ENCODE data around the gene CDH11. TPM values are rescaled to one million over a fixed set of nuclear protein-coding genes. Genes with fewer than 3 reads are reported as not detected.

Gene CDH11
- total and polyA plus RNA-seq, 2 experiments from 2014 or later = 3.5 to 19.6 TPM

DNA sequence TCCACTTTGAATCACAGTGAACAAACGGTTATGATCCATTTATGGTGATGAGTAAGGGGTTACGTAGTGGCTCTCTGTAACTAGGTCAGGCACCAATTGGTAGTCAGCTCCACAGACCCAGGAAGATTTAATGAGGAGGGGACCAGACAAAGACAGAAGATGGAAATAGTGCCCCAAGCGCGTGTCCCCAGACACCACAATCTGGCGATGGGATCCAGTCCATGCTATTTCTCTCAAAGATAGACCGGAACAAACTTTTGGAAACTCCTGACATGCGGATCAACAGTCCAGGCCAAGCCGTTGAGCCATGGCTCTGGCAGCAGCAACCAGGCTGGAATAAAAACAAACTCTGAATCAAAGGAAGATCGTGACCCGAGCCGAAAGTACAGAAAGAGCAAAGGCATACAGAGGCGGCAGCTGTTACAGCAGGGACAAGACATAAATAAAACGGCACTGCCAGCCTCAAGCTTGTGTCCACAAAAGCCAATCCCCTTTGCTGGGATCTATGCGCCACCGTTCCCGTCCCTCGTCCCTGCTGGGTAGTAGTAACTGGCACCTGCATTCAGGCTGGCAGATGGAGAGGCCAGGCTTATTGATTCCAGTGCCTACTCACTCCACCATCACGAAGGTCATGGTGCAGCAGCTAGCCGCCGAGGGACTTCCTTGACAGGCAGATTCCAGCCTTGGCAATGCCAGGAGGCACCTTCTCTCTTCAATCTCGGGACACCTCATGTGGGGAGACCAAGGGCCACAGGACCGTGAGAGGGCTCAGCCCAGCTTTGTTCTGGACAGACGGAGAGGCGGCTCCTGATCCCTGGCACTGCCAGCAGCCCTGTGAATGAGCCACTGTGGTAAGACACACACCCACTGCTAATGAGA lies 50.2 kb downstream of the CDH11 start (continued):
- no peak for TF ChIP-seq ZNF114 (CRISPR knock-in tag; IDR thresholded peaks at IDR 0.05)
- no peak for TF ChIP-seq STAT1 (IDR thresholded peaks at IDR 0.05; ENCODE audit: unreplicated experiment)

DNA sequence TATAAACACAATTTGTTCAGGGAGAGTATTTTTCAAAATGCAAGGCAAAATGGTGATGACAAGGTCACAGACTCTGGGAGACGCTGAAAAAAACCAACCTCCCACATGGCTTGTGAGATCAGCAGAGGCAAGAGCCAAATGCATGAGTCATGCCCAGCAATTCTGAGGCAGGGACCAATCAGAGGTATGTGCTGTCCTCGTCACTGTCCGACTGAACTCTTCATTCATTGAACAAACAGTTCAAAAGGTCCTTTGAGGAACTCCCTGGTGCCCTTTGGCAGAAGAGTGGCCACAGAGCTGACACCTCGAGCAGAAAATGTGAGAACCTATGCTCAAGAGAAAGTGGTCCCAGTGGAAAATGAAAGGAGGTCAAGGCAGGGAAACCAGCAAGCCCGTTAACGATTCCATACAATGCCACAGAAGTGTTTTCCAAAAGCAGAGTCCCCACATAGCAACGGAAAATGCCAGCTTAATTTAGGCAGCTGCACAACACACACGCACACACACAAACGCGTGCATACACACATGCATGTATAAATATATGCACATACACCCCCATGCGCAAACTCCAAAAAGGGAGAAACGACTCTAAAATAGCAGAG lies 50.9 kb downstream of the CDH11 start:
- DNase-seq (ENCODE audit: low spot score) (peak; percentile 13), ATAC-seq (no peak)
- Mint-ChIP-seq H3K4me1 (peaks cover 13% of the 10 kb centered on the region; the same call in 2 of the 3 replicates), H3K4me3 (no peak overlapping the region), H3K36me3 (ENCODE audit: low read depth) (no peaks in the 10 kb centered on the region), H3K9me3 (no peaks in the 10 kb centered on the region; the same call in 2 of the 3 replicates), H3K27ac (peak overlapping the region; percentile 84), H3K27me3 (ENCODE audit: insufficient read depth, low read depth, poor library complexity) (no peaks in the 10 kb centered on the region)
- Histone ChIP-seq H3K27ac (ENCODE audit: low read depth) (no peak overlapping the region), H3K4me1 (ENCODE audit: insufficient read depth) (0 out of 2 replicates have a peak, but pooled peaks cover 5% of the 10 kb centered on the region), H3K4me2 (no peak overlapping the region), H4K20me1 (replicated peaks; ENCODE audit: insufficient read depth) (no peaks in the 10 kb centered on the region), H3K9me2 (ENCODE audit: insufficient read depth) (no peaks in the 10 kb centered on the region), H3K27me3 (ENCODE audit: insufficient read depth) (no peaks in the 10 kb centered on the region), H2AFZ (no peak overlapping the region), H3K4me3 (no peak overlapping the region), H3K79me2 (replicated peaks; ENCODE audit: insufficient read depth) (no peaks in the 10 kb centered on the region), H3F3A (replicated peaks; ENCODE audit: low read depth) (no peaks in the 10 kb centered on the region), H3K36me3 (ENCODE audit: insufficient read depth) (no peaks in the 10 kb centered on the region)
- TF ChIP-seq CREB1 (CRISPR knock-in tag; IDR thresholded peaks at IDR 0.05; ENCODE audit: low read depth) (no peak), NANOG (IDR thresholded peaks at IDR 0.05; ENCODE audit: borderline replicate concordance) (no peak), EZH2phosphoT487 (IDR thresholded peaks at IDR 0.05; ENCODE audit: unreplicated experiment) (no peak), EZH2 (IDR thresholded peaks at IDR 0.05; ENCODE audit: low read depth, unreplicated experiment) (no peak), JUNB (IDR thresholded peaks at IDR 0.05; ENCODE audit: unreplicated experiment) (no peak)
- TF ChIP-seq, protein P1, sequence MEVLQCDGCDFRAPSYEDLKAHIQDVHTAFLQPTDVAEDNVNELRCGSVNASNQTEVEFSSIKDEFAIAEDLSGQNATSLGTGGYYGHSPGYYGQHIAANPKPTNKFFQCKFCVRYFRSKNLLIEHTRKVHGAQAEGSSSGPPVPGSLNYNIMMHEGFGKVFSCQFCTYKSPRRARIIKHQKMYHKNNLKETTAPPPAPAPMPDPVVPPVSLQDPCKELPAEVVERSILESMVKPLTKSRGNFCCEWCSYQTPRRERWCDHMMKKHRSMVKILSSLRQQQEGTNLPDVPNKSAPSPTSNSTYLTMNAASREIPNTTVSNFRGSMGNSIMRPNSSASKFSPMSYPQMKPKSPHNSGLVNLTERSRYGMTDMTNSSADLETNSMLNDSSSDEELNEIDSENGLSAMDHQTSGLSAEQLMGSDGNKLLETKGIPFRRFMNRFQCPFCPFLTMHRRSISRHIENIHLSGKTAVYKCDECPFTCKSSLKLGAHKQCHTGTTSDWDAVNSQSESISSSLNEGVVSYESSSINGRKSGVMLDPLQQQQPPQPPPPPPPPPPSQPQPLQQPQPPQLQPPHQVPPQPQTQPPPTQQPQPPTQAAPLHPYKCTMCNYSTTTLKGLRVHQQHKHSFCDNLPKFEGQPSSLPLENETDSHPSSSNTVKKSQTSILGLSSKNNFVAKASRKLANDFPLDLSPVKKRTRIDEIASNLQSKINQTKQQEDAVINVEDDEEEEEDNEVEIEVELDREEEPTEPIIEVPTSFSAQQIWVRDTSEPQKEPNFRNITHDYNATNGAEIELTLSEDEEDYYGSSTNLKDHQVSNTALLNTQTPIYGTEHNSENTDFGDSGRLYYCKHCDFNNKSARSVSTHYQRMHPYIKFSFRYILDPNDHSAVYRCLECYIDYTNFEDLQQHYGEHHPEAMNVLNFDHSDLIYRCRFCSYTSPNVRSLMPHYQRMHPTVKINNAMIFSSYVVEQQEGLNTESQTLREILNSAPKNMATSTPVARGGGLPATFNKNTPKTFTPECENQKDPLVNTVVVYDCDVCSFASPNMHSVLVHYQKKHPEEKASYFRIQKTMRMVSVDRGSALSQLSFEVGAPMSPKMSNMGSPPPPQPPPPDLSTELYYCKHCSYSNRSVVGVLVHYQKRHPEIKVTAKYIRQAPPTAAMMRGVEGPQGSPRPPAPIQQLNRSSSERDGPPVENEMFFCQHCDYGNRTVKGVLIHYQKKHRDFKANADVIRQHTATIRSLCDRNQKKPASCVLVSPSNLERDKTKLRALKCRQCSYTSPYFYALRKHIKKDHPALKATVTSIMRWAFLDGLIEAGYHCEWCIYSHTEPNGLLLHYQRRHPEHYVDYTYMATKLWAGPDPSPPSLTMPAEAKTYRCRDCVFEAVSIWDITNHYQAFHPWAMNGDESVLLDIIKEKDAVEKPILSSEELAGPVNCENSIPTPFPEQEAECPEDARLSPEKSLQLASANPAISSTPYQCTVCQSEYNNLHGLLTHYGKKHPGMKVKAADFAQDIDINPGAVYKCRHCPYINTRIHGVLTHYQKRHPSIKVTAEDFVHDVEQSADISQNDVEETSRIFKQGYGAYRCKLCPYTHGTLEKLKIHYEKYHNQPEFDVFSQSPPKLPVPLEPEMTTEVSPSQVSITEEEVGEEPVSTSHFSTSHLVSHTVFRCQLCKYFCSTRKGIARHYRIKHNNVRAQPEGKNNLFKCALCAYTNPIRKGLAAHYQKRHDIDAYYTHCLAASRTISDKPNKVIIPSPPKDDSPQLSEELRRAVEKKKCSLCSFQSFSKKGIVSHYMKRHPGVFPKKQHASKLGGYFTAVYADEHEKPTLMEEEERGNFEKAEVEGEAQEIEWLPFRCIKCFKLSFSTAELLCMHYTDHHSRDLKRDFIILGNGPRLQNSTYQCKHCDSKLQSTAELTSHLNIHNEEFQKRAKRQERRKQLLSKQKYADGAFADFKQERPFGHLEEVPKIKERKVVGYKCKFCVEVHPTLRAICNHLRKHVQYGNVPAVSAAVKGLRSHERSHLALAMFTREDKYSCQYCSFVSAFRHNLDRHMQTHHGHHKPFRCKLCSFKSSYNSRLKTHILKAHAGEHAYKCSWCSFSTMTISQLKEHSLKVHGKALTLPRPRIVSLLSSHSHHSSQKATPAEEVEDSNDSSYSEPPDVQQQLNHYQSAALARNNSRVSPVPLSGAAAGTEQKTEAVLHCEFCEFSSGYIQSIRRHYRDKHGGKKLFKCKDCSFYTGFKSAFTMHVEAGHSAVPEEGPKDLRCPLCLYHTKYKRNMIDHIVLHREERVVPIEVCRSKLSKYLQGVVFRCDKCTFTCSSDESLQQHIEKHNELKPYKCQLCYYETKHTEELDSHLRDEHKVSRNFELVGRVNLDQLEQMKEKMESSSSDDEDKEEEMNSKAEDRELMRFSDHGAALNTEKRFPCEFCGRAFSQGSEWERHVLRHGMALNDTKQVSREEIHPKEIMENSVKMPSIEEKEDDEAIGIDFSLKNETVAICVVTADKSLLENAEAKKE (CRISPR knock-in tag; IDR thresholded peaks at IDR 0.05) = no peak
- TF ChIP-seq, protein P2, sequence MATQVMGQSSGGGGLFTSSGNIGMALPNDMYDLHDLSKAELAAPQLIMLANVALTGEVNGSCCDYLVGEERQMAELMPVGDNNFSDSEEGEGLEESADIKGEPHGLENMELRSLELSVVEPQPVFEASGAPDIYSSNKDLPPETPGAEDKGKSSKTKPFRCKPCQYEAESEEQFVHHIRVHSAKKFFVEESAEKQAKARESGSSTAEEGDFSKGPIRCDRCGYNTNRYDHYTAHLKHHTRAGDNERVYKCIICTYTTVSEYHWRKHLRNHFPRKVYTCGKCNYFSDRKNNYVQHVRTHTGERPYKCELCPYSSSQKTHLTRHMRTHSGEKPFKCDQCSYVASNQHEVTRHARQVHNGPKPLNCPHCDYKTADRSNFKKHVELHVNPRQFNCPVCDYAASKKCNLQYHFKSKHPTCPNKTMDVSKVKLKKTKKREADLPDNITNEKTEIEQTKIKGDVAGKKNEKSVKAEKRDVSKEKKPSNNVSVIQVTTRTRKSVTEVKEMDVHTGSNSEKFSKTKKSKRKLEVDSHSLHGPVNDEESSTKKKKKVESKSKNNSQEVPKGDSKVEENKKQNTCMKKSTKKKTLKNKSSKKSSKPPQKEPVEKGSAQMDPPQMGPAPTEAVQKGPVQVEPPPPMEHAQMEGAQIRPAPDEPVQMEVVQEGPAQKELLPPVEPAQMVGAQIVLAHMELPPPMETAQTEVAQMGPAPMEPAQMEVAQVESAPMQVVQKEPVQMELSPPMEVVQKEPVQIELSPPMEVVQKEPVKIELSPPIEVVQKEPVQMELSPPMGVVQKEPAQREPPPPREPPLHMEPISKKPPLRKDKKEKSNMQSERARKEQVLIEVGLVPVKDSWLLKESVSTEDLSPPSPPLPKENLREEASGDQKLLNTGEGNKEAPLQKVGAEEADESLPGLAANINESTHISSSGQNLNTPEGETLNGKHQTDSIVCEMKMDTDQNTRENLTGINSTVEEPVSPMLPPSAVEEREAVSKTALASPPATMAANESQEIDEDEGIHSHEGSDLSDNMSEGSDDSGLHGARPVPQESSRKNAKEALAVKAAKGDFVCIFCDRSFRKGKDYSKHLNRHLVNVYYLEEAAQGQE (IDR thresholded peaks at IDR 0.05; ENCODE audit: unreplicated experiment) = no peak
- TF ChIP-seq, protein P3, sequence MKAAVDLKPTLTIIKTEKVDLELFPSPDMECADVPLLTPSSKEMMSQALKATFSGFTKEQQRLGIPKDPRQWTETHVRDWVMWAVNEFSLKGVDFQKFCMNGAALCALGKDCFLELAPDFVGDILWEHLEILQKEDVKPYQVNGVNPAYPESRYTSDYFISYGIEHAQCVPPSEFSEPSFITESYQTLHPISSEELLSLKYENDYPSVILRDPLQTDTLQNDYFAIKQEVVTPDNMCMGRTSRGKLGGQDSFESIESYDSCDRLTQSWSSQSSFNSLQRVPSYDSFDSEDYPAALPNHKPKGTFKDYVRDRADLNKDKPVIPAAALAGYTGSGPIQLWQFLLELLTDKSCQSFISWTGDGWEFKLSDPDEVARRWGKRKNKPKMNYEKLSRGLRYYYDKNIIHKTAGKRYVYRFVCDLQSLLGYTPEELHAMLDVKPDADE (IDR thresholded peaks at IDR 0.05) = no peak
- TF ChIP-seq, protein P4, sequence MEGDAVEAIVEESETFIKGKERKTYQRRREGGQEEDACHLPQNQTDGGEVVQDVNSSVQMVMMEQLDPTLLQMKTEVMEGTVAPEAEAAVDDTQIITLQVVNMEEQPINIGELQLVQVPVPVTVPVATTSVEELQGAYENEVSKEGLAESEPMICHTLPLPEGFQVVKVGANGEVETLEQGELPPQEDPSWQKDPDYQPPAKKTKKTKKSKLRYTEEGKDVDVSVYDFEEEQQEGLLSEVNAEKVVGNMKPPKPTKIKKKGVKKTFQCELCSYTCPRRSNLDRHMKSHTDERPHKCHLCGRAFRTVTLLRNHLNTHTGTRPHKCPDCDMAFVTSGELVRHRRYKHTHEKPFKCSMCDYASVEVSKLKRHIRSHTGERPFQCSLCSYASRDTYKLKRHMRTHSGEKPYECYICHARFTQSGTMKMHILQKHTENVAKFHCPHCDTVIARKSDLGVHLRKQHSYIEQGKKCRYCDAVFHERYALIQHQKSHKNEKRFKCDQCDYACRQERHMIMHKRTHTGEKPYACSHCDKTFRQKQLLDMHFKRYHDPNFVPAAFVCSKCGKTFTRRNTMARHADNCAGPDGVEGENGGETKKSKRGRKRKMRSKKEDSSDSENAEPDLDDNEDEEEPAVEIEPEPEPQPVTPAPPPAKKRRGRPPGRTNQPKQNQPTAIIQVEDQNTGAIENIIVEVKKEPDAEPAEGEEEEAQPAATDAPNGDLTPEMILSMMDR (conservative IDR thresholded peaks at IDR 0.05; ENCODE audit: low read depth in 2 of 2) = no peak
